ENCODE results near the gene MRPL55.

- no peak for TF ChIP-seq CTCF (IDR thresholded peaks at IDR 0.05; ENCODE audit: low read length)
- no peak for TF ChIP-seq EZH2 (optimal IDR thresholded peaks at IDR 0.05; ENCODE audit: low read depth, low read length)
Measured at GRCh38 chr1:228084797-228085196, 24.3 kb downstream of the MRPL55 start.
